K562 (cell line): ENCODE data around the gene MAPT. TPM values are rescaled to one million over a fixed set of nuclear protein-coding genes. Genes with fewer than 3 reads are reported as not detected.
A peak's percentile ranks its signal among the peaks of the same experiment; 100 is the strongest.

Source experiments
- CHD1 ChIP-seq: fragments of 200-600 bp; sonication (generic); IDR thresholded peaks from one replicate; pipeline ENCODE4 v1.6.1; 2012; ENCODE audit warnings: mild to moderate bottlenecking, moderate library complexity, low read length, inconsistent platforms
- CTCF ChIP-seq, 3 experiments: IDR thresholded peaks in 2 of 3; conservative IDR thresholded peaks in 1 of 3; 2 replicates each; pipeline ENCODE4 v1.5.1; 2011 to 2012; ENCODE audit warnings: low read length in 3 of 3, mild to moderate bottlenecking in 3 of 3, control low read depth in 2 of 3, improper control_type of control experiment in 1 of 3, inconsistent platforms in 1 of 3, low read depth in 1 of 3, mixed read lengths in 1 of 3, moderate library complexity in 1 of 3; ENCODE audit not compliant: insufficient read depth in 2 of 3
- KLF1 ChIP-seq: fragments of 450-650 bp; IDR thresholded peaks from 2 replicates; pipeline ENCODE4 v1.6.1; 2016; ENCODE audit warnings: missing genetic modification characterization, missing compliant biosample characterization
- NR3C1 ChIP-seq: sonication (generic); formaldehyde crosslinking; IDR thresholded peaks from 2 replicates; pipeline ENCODE4 v1.8.1; 2022; ENCODE audit warnings: missing genetic modification reagents
- SPI1 ChIP-seq: IDR thresholded peaks from 2 replicates; pipeline ENCODE4 v1.6.1; 2011; ENCODE audit warnings: low read depth, low read length, control low read depth, borderline replicate concordance
- polyA plus RNA-seq, 8 experiments: library from polyadenylated mRNA; depleted of rRNA in 4 of 8; stranded (reverse) in 5 of 8; unstranded in 3 of 8; fragments of >200 nt; fragmentation: Nextera tagmentation in 2 of 8; fragmentation: Illumina TruSeq in 1 of 8; extraction: Ambion mirVana in 2 of 8; extraction: Trizol in 1 of 8; gene quantifications; 2 replicates each; pipeline versions ENCODE4 v1.2.1 to v1.2.3, GENCODE V29; 2011 to 2014; ENCODE audit warnings: inconsistent platforms in 1 of 8, missing spikeins in 1 of 8
- total RNA-seq, 7 experiments: library from RNA; depleted of rRNA in 6 of 7; stranded (reverse); fragments of >200 nt in 6 of 7; fragmentation: Illumina TruSeq in 2 of 7; extraction: Trizol in 2 of 7; gene quantifications; 2 replicates each; pipeline versions ENCODE4 v1.2.1 to v1.2.3, GENCODE V29; 2011 to 2021; ENCODE audit warnings: low replicate concordance in 1 of 7
- TF ChIP-seq, protein P1 (sequence below): fragments of 450-650 bp; IDR thresholded peaks from 2 replicates; pipeline ENCODE4 v1.6.1; 2017; ENCODE audit warnings: antibody characterized with exemption, mild to moderate bottlenecking

Gene MAPT
- total and polyA plus RNA-seq, 9 of the 15 experiments (the other 6 are each of a cell fraction or from before 2014, with no cell fraction given) = 0.04 to 1.1 (median 0.36) TPM

GRCh38 chr17:45971698-45972141 lies 77.4 kb downstream of the MAPT start (continued):
- TF ChIP-seq, protein P1, sequence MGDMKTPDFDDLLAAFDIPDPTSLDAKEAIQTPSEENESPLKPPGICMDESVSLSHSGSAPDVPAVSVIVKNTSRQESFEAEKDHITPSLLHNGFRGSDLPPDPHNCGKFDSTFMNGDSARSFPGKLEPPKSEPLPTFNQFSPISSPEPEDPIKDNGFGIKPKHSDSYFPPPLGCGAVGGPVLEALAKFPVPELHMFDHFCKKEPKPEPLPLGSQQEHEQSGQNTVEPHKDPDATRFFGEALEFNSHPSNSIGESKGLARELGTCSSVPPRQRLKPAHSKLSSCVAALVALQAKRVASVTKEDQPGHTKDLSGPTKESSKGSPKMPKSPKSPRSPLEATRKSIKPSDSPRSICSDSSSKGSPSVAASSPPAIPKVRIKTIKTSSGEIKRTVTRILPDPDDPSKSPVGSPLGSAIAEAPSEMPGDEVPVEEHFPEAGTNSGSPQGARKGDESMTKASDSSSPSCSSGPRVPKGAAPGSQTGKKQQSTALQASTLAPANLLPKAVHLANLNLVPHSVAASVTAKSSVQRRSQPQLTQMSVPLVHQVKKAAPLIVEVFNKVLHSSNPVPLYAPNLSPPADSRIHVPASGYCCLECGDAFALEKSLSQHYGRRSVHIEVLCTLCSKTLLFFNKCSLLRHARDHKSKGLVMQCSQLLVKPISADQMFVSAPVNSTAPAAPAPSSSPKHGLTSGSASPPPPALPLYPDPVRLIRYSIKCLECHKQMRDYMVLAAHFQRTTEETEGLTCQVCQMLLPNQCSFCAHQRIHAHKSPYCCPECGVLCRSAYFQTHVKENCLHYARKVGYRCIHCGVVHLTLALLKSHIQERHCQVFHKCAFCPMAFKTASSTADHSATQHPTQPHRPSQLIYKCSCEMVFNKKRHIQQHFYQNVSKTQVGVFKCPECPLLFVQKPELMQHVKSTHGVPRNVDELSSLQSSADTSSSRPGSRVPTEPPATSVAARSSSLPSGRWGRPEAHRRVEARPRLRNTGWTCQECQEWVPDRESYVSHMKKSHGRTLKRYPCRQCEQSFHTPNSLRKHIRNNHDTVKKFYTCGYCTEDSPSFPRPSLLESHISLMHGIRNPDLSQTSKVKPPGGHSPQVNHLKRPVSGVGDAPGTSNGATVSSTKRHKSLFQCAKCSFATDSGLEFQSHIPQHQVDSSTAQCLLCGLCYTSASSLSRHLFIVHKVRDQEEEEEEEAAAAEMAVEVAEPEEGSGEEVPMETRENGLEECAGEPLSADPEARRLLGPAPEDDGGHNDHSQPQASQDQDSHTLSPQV = 0 out of 2 replicates have a peak, but pooled peaks have one; percentile 35
- peak; percentile 30; the same call in 1 of the 2 replicates for TF ChIP-seq SPI1
- peak; percentile 62 to 85 (median 77) for TF ChIP-seq CTCF (IDR thresholded peaks at IDR 0.05 in 2 of 3, conservative IDR thresholded peaks at IDR 0.05 in 1 of 3; ENCODE audit: insufficient read depth in 2 of 3, low read depth in 1 of 3, low read length in 3 of 3)
- TF ChIP-seq CHD1 = no peak
- 0 out of 2 replicates have a peak, but pooled peaks have one; percentile 46 for TF ChIP-seq KLF1
- no peak for TF ChIP-seq NR3C1 (CRISPR knock-in tag)
- TF ChIP-seq, all 486 proteins: peak for 8
